B cell (primary cell): Measurements from ENCODE around the gene SHOX. TPM values are rescaled to one million over a fixed set of nuclear protein-coding genes. Genes with fewer than 3 reads are reported as not detected.

Experiments
- ATAC-seq: fragments of 200-7000 bp; cut with Tn5 transposase; one replicate; pipeline ENCODE4 v1.10.0; 2021; ENCODE audit warnings: low read depth, mild to moderate bottlenecking, moderate number of reproducible peaks, moderate library complexity
- CTCF ChIA-PET: fragments of 350-600 bp; sonication (Branson Sonifier 250); formaldehyde crosslinking; loops from one replicate; lab custom pipeline; 2021; ENCODE audit warnings: antibody characterized with exemption, inconsistent platforms; lab: Charles Lee
- POLR2A ChIA-PET: fragments of 350-600 bp; sonication (Branson Sonifier 250); formaldehyde crosslinking; loops from one replicate; lab custom pipeline; 2021; ENCODE audit warnings: antibody characterized with exemption; lab: Charles Lee
- DNase-seq: peaks from one replicate; pipeline ENCODE4 v3.0.0; 2013
- H2AFZ ChIP-seq: 2 replicates; pipeline ENCODE4 v1.6.1; 2012; ENCODE audit warnings: mild to moderate bottlenecking, low read depth, low read length; ENCODE audit not compliant: insufficient read depth, poor library complexity, severe bottlenecking
- H3K27ac ChIP-seq, 2 donors: 1 replicate in 1 of 2; 2 replicates in 1 of 2; pipeline ENCODE4 v1.5.1; 2012 to 2013; ENCODE audit warnings: low read length in 2 of 2, mild to moderate bottlenecking in 2 of 2, moderate library complexity in 1 of 2
- H3K27me3 ChIP-seq, 4 experiments: fragments of 200-600 bp in 1 of 4; sonication (generic) in 1 of 4; replicated peaks in 1 of 4; 1 replicate in 2 of 4; 2 replicates in 2 of 4; pipeline versions ENCODE4 v1.6.1 to v1.7.0; 2013 to 2016; ENCODE audit warnings: low read length in 3 of 4, mild to moderate bottlenecking in 2 of 4, mixed read lengths in 1 of 4, moderate library complexity in 1 of 4; ENCODE audit not compliant: insufficient read depth in 4 of 4, control insufficient read depth in 3 of 4; ENCODE audit errors: control extremely low read depth in 1 of 4
- H3K36me3 ChIP-seq, 2 experiments: replicated peaks in 1 of 2; 1 replicate in 1 of 2; 2 replicates in 1 of 2; pipeline versions ENCODE4 v1.6.1 to v1.7.1; 2013; ENCODE audit warnings: low read length in 1 of 2; ENCODE audit not compliant: insufficient read depth in 2 of 2, control insufficient read depth in 1 of 2; ENCODE audit errors: control extremely low read depth in 1 of 2, extremely low read depth in 1 of 2
- H3K4me1 ChIP-seq, 2 donors: fragments of 200-600 bp in 1 of 2; sonication (generic) in 1 of 2; 1 replicate in 1 of 2; 2 replicates in 1 of 2; pipeline versions ENCODE4 v1.5.1 to v1.6.1; 2013 to 2017; ENCODE audit warnings: low read length in 2 of 2; ENCODE audit not compliant: control insufficient read depth in 2 of 2, insufficient read depth in 2 of 2
- H3K4me2 ChIP-seq: replicated peaks from 2 replicates; pipeline ENCODE3; 2012; ENCODE audit warnings: mild to moderate bottlenecking, low read depth, low read length; ENCODE audit not compliant: poor library complexity, severe bottlenecking
- H3K4me3 ChIP-seq, 5 experiments: fragments of 200-600 bp in 1 of 5; sonication (generic) in 1 of 5; 1 replicate in 3 of 5; 2 replicates in 2 of 5; pipeline versions ENCODE4 v1.5.1 to v1.7.0; 2011 to 2016; ENCODE audit warnings: low read length in 4 of 5, mild to moderate bottlenecking in 4 of 5, low read depth in 2 of 5, control low read depth in 1 of 5, moderate library complexity in 1 of 5; ENCODE audit not compliant: insufficient read depth in 1 of 5; ENCODE audit errors: control extremely low read depth in 1 of 5, extremely low read depth in 1 of 5
- H3K79me2 ChIP-seq: fragments of 200-600 bp; sonication (generic); one replicate; pipeline ENCODE4 v1.6.0; 2016; ENCODE audit warnings: low read length; ENCODE audit not compliant: control insufficient read depth, insufficient read depth
- H3K9ac ChIP-seq: fragments of 200-600 bp; sonication (generic); 2 replicates; pipeline ENCODE4 v1.6.1; 2017; ENCODE audit warnings: mild to moderate bottlenecking, low read length, moderate library complexity
- H3K9me3 ChIP-seq, 3 donors: one replicate each; pipeline versions ENCODE4 v1.6.1 to v1.7.1; 2013; ENCODE audit warnings: low read length in 2 of 3; ENCODE audit not compliant: control insufficient read depth in 2 of 3, insufficient read depth in 1 of 3; ENCODE audit errors: control extremely low read depth in 1 of 3
- H4K20me1 ChIP-seq: 2 replicates; pipeline ENCODE4 v1.6.0; 2012; ENCODE audit warnings: mild to moderate bottlenecking, low read length; ENCODE audit not compliant: insufficient read depth, control insufficient read depth, poor library complexity, severe bottlenecking
- H3K27ac Mint-ChIP-seq: one replicate; pipeline ENCODE4 v1.8.0; 2021; ENCODE audit warnings: mixed read lengths
- H3K27me3 Mint-ChIP-seq: one replicate; pipeline ENCODE4 v1.8.0; 2021; ENCODE audit warnings: mixed read lengths
- H3K4me1 Mint-ChIP-seq: one replicate; pipeline ENCODE4 v1.8.0; 2021; ENCODE audit warnings: mixed read lengths
- H3K4me3 Mint-ChIP-seq: one replicate; pipeline ENCODE4 v1.8.0; 2021; ENCODE audit warnings: mixed read lengths
- H3K9me3 Mint-ChIP-seq: one replicate; pipeline ENCODE4 v1.8.0; 2022; ENCODE audit warnings: mixed read lengths; ENCODE audit not compliant: insufficient read depth
- CTCF ChIP-seq: fragments of 200-600 bp; IDR thresholded peaks from one replicate; pipeline ENCODE4 v1.8.0; 2022; ENCODE audit warnings: antibody characterized with exemption, mild to moderate bottlenecking
- EZH2 ChIP-seq: IDR thresholded peaks from 2 replicates; pipeline ENCODE4 v1.6.1; 2012; ENCODE audit warnings: borderline replicate concordance, low read depth, mild to moderate bottlenecking, moderate library complexity, low read length; ENCODE audit not compliant: insufficient read depth, poor library complexity, severe bottlenecking
- WGBS: methylation state at CpG from one replicate; pipeline ENCODE4 v1.1.5; 2013; ENCODE audit warnings: missing lambda C conversion rate; ENCODE audit not compliant: insufficient coverage; 5-methylcytosine and 5-hydroxymethylcytosine counted together
- intact Hi-C: fragments of 100-400 bp; cut with micrococcal nuclease; formaldehyde crosslinking; loops from one replicate; pipeline ENCODE4 v1.10.0; 2022
- polyA plus RNA-seq: library from polyadenylated mRNA; depleted of rRNA; stranded (reverse); fragments of >200 nt; gene quantifications from 2 replicates; pipeline ENCODE4 v1.2.3, GENCODE V29; 2012
- total RNA-seq, 2 donors: library from RNA; stranded (reverse); fragments of 120-200 nt in 1 of 2; gene quantifications; 1 replicate in 1 of 2; 2 replicates in 1 of 2; pipeline versions ENCODE4 v1.2.3 to v1.2.4, GENCODE V29; 2013 to 2022

The SHOX gene
- total and polyA plus RNA-seq, 2 donors (not counting 1 experiment from before 2014, with no cell fraction given): not detected

GRCh38 chrX:694800-695199 lies 64.2 kb downstream of the SHOX start:
- Histone ChIP-seq H3K27ac (no peak overlapping the region), H3K4me3 (no peak overlapping the region), H3K9ac (no peak overlapping the region), H2AFZ (no peak overlapping the region), H3K36me3 (no peaks in the 10 kb centered on the region), H3K4me2 (no peak overlapping the region), H3K79me2 (no peaks in the 10 kb centered on the region), H3K9me3 (peaks cover 0 to 40% (median 3%) of the 10 kb centered on the region in 3 donors), H3K27me3 (no peaks in the 10 kb centered on the region), H3K4me1 (no peaks in the 10 kb centered on the region), H4K20me1 (no peaks in the 10 kb centered on the region)
- DNase-seq (no peak), ATAC-seq (no peak)
- Mint-ChIP-seq H3K4me3 (no peak overlapping the region), H3K4me1 (no peaks in the 10 kb centered on the region), H3K27ac (no peak overlapping the region), H3K9me3 (peaks cover 5% of the 10 kb centered on the region), H3K27me3 (no peaks in the 10 kb centered on the region)
- POLR2A ChIA-PET: no interaction called here
- CTCF ChIA-PET: no interaction called here
- WGBS: 91% methylated on average over 11 of the region's 19 CpGs
- intact Hi-C loops: no loop called here
- TF ChIP-seq CTCF (no peak), EZH2 (no peak)

DNA sequence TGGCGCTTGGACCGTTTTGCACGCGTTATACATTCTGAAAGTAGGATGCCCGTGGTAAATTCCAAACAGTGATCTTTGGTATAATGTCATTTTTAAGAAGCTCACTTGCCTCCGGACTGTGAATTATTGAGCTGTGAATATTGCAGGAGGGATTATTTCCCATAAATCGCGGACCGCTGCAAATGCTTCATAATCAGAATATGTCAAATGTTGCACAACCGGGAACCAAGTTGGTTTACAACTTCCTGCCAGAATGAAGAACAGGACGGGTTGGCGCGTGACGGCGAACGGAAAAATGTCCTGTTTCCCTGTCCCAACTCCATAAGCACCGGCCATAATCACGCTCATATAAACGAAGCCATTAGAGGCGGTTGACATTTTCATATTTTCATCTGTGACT lies 67.6 kb downstream of the SHOX start:
- H2AFZ ChIP-seq: peak overlapping the region; percentile 33
- no peak overlapping the region for H3K27ac Mint-ChIP-seq
- no peaks in the 10 kb centered on the region for H3K79me2 ChIP-seq
- no peaks in the 10 kb centered on the region for H3K9me3 Mint-ChIP-seq
- no peak overlapping the region for H3K4me3 ChIP-seq
- no peak for DNase-seq
- H3K9ac ChIP-seq: no peak overlapping the region
- POLR2A ChIA-PET: no interaction called here
- no peaks in the 10 kb centered on the region for H3K4me1 ChIP-seq
- H3K4me1 Mint-ChIP-seq: no peaks in the 10 kb centered on the region
- 6% methylated on average over 16 of the region's 20 CpGs for WGBS
- no peak overlapping the region for H3K4me2 ChIP-seq
- no peak overlapping the region for H3K4me3 Mint-ChIP-seq
- intact Hi-C loops: no loop called here
- CTCF ChIA-PET: no interaction called here
- H3K9me3 ChIP-seq: peaks cover 0 to 43% (median 3%) of the 10 kb centered on the region in 3 donors
- H3K27ac ChIP-seq: no peak overlapping the region
- no peaks in the 10 kb centered on the region for H3K27me3 Mint-ChIP-seq
- no peaks in the 10 kb centered on the region for H4K20me1 ChIP-seq
- no peaks in the 10 kb centered on the region for H3K36me3 ChIP-seq
- TF ChIP-seq EZH2 (no peak), CTCF (no peak)
- no peak for ATAC-seq
- no peaks in the 10 kb centered on the region for H3K27me3 ChIP-seq
